Hindlimb muscle (tissue), 1 donor: ENCODE data around the gene CACNA1G. TPM values are rescaled to one million over a fixed set of nuclear protein-coding genes. Genes with fewer than 3 reads are reported as not detected.

Source experiments
- DNase-seq: peaks from one replicate; pipeline ENCODE4 v3.0.0-alpha.2; 2013
- polyA plus RNA-seq: library from polyadenylated mRNA; unstranded; fragments of 120-200 nt; gene quantifications from one replicate; pipeline ENCODE4 v1.2.1, GENCODE V29; 2013; ENCODE audit not compliant: insufficient read length

The CACNA1G gene
- polyA plus RNA-seq, 1 donor, result 4.8 TPM

GRCh38 chr17:50589095-50589705 lies 28.7 kb downstream of the CACNA1G start:
- no peak for DNase-seq

DNA sequence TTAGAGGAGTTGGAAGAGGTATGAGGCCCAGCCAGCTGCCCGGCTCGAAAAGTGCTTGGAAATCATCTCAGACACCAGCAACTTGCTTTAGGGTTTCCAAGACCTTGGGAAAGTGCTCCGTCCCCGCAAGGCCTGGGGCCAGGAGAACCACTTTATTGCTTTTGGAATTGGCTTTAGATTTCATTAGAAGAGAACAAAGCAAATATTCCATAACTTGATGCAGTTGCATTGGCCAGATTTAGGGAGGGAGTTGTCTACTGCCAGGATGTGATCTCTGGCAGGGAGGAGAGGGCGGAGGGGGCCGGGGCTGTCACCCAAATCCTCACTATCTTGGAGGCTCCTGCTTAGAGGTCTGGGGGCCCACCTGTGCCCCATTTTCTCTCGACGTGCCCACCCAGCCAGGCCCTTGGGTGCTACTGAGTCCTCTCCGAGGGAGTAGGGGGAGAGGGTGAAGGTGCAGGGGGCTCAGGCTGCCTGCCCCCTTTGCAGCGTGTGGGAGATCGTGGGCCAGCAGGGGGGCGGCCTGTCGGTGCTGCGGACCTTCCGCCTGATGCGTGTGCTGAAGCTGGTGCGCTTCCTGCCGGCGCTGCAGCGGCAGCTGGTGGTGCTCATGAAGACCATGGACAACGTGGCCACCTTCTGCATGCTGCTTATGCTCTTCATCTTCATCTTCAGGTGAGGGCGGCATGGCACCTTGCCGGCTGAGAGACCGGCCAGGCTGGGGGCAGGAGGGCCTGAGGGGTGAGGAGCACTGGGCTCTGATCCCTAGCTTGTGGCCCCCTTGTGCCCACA lies 30.6 kb downstream of the CACNA1G start:
- no peak for DNase-seq

DNA sequence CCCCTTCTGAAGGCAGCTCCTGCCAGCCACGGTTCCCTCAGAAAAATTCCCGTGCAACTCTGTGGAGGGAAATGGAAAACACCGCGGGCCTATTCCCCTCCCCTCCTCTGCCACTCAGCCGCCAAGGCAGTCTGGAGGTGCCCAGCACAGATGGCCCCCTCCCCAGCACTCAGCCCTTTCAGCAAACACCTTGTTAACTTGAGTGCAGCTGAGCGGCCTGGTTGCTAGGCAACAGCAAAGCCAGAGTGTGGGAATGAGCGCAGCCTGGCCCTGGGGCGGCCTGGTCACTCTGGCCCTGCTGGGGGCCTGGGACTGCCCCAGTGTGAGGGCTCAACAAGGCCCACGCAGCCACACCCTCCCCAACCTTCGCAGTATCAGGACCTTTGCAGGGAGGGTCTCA lies 32.8 kb downstream of the CACNA1G start:
- DNase-seq, result no peak

- no peak for DNase-seq
Observed at GRCh38 chr17:50594128-50594823, 33.8 kb downstream of the CACNA1G start.

DNA sequence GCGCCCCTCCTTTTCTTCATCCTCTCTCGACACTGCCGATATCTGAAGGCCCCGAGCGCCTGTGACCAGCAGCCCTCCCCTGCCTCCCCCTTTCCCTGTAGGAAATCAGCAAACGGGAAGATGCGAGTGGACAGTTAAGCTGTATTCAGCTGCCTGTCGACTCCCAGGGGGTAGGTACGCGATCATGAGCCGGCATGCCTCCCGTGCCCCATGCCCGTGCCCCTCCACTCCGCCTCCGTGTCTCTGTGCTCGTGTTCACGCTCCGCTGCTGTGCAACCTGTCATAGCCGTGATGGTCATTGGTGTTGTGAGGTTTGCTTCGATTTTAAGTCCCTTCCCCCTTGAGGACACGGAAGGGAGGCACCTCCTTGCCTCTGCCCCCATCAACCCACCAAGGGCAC lies 34.4 kb downstream of the CACNA1G start:
- DNase-seq, result no peak

DNA sequence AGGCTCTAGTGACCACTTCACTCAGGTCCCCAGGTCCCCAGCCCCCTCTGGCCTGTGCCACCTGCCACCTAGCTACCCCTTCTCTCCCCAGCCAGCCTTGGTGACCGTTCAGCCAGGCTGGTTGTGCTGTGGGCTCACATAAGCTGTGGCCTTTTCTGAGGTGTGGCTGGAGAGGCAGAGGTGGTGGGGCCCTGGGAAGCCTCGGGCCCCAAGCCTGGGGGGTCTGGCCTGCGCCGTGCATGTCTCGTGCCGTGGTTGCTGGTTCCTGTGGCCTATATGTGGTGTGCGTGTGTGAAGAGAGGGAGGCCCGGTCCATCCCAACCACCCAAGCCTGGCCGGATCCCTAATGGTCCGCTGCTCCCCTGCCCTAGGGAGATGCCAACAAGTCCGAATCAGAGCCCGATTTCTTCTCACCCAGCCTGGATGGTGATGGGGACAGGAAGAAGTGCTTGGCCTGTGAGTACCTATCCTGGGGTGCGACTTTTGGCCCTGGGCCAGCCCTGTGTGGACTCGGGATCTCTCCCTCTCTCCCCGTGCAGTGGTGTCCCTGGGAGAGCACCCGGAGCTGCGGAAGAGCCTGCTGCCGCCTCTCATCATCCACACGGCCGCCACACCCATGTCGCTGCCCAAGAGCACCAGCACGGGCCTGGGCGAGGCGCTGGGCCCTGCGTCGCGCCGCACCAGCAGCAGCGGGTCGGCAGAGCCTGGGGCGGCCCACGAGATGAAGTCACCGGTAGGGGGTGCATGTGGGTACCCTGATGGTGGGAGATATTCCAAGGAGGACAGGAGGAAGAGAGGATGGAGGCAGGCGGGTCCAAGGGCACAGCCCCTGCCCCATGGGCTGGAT lies 35.9 kb downstream of the CACNA1G start:
- DNase-seq, result no peak

DNA sequence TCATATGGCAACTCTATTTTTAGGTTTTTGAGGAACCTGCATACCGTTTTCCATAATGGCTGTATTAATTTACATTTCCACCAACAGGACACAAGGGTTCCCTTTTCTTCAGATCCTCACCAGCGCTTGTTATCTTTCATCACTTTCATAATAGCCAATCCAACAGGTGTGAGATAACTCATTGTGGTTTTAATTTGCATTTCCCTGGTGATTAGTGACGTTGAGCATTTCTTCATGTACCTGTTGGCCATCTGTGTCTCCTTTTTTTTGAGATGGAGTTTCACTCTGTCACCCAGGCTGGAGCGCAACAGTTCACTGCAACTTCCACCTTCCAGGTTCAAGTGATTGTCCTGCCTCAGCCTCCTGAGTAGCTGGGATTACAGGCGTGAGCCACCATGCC lies 38.0 kb downstream of the CACNA1G start:
- no peak for DNase-seq

DNA sequence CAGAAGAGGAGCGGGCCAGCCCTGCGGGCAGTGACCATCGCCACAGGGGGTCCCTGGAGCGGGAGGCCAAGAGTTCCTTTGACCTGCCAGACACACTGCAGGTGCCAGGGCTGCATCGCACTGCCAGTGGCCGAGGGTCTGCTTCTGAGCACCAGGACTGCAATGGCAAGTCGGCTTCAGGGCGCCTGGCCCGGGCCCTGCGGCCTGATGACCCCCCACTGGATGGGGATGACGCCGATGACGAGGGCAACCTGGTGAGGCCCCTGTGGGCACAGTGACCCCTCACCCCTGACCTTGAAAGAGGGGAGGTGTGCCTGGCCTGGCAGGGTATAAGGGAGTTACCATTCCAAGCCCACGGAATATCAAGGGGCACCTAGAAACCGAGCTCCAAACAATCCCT lies 39.1 kb downstream of the CACNA1G start:
- no peak for DNase-seq

DNA sequence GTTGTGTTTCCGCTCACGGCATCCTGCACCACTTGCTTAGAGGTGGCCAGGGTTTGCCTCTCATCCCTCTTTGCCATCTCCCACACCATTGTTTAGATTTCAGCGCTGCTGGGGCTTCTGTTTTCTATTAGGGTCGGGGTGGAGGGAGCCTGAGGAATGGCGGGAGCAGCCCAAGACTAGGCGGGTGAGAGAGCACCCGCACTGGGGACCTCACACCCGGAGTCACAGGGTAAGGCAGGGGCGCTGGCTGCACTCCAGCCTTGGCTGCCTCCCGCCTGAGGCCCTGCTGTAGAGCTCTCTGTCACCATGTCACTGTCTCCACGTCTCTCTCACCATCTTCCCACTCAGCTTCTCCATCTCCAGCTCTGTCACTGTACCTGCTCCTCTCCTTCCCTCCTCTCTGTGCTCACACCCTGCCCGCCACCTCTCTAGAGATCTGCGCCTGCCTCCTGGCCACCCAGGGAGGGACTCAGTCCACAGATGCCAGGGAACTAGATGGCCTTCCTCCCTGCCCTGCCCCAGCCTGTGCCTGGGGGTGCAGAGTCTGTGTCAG lies 41.4 kb downstream of the CACNA1G start:
- DNase-seq, result no peak

DNA sequence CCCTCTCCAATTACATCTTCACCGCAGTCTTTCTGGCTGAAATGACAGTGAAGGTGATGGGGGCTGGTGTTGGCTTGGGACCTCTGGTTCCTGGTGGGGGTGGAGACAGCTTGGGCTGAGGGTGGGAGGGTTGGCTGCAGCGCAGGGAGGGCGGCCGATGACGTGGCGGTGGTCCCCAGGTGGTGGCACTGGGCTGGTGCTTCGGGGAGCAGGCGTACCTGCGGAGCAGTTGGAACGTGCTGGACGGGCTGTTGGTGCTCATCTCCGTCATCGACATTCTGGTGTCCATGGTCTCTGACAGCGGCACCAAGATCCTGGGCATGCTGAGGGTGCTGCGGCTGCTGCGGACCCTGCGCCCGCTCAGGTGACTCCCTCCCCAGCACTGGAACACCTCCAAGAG lies 42.3 kb downstream of the CACNA1G start:
- no peak for DNase-seq

DNA sequence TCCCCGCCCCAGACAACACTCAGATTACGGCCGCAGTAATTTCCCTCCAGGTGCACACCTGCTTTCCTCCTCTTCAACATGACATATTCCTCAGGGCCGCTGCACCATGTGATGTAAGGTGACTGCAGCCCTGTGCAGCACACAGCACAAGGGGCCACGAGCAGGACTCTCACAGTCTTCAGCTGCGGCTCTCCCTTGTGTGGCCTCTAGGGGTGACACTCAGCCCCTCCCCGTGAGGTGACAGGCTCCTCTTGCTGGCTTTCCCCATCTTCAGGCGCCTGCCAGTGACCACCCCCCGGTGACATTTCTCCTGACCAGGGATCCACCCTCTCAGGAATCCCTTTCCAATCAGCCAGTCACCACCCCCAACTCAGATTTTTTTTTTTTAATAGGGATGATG lies 42.8 kb downstream of the CACNA1G start:
- DNase-seq, result no peak

GRCh38 chr17:50604513-50604912 lies 44.0 kb downstream of the CACNA1G start:
- DNase-seq, result peak; percentile 93

DNA sequence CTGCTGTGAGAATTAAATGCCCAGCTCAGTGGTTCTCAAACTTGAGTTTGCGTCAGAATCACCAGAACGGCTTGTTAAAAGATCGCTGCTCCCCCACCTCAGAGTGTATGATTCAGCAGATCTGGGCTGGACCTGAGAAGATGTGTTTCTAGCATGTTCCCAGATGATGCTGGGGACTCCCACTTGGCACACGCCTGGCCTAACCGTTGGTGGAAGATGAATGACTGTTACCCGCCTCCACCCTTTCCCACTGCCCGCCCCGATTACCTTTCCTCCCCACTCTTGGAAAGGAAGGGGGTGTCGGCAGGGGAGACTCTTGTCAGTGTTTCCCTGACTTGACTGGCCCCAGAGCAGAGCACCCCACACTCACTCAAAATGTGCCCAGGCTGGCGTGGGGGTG lies 44.9 kb downstream of the CACNA1G start:
- DNase-seq, result no peak

GRCh38 chr17:50607522-50608175 lies 47.1 kb downstream of the CACNA1G start:
- DNase-seq, result no peak

GRCh38 chr17:50608700-50609379 lies 48.3 kb downstream of the CACNA1G start:
- DNase-seq, result no peak

DNA sequence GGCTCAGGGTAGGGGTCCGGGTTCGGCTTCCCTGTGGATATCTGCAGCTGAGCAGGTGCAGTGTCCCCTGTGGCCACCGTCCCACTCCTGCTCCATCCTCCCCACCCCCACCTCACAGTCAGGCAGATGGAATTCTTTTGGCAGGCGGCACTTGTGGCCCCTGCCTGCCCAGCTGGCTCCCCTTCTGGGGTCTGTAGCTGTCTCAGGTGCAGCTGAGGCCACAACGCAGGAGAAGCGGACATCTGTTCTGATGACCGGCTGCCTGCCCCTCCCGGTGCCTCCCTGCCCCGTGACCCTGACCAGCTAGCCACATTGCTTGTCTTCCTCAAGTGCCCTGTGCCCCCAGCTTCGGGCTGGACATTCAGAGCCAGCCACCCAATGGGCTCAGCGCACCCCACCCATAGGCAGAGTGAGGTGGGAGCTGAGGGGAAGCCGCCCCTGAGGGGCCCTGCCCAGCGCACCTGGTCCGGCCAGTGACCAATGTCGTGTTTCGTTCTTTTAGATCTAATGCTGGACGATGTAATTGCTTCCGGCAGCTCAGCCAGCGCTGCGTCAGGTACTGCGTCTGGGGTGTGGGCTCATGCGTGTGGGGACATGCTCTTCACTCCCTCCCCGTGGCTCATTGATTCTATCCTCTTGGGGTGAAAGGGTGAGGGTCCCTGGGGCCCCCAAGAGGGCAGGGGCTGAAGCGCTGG lies 49.0 kb downstream of the CACNA1G start:
- no peak for DNase-seq

- DNase-seq, result no peak
Observed at GRCh38 chr17:50611634-50612033, 51.1 kb downstream of the CACNA1G start.

GRCh38 chr17:50612281-50612680 lies 51.8 kb downstream of the CACNA1G start:
- no peak for DNase-seq

DNA sequence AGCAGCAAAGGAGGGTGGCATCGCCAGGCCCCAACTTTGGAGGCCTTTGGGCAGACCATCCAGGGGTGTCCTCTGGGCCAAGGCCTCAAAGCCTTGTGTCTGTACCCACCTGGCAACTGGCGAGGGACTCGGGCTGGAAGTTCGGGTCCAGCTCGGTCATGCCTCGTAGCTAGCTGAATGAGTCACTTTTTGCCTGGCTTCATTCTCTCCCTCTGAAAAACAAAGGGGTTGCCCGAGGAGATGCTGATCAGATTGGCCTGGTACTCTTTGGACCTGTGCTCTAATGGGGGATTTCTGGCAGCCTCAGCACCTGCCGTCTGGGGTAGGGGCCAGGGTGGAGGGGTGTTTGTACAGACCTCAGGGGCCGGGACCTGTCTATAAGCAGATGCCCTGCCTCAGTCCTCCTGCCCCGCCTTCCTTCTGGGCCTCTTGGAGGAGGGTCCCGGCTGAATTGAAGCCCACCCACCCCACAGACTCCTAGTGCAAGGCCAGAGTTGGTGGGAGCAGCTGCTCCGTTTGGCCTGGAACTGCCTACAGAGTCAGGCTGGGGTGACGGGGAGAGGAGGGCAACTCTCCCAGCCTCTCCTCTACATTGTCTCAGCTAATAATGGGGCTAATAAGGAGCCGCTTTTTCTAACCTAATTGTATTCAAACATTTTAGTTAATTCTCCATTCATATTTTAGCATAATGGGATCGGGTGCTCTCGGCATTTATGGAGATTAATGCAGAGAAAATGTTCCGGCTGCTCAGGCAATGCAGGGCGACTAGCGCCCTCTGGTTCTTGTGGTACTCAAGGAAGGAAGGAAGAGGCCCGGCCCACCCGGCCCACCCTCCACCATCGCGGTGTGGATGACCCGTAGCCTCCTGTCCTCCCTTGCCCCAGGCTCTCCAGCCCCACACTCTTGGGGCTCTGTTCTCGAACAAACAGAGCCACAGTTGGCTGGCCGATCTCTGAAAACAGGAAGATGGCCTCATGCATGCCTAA lies 52.8 kb downstream of the CACNA1G start:
- DNase-seq, result peak; percentile 61
